ENCODE data around the gene CHKA.

Gene CHKA

DNA sequence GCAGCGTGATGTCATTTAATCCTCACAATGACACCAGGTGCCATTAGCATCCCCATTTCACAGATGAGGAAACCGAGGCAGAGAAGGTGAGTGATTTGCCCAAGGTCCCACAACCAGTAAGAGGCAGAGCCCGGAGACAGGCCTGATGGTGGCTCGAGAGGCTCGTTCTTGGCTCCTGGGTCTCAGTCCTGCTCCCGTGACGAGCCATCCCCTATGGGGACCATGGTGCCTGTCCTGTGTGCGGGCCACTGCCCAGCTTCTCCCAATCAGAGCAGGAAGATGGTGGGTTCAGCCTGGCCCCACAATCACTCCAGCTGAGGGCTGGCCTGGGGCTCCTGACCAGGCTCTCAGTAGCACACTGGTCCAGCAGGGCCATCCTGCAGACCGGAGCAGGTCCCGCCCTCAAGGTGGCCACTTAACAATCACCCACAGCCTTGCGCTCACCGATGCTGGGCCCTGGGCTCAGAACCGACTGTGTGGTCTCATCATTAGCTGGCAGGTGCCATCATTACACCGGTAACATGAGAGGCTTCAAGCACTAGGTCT is 107.5 kb downstream of the CHKA start:
- DNase-seq (ENCODE audit: low read depth in 2 of 2), result no peak

GRCh38 chr11:68012843-68013610 is 108.2 kb downstream of the CHKA start:
- no peak for DNase-seq (ENCODE audit: low read depth in 2 of 2)

DNA sequence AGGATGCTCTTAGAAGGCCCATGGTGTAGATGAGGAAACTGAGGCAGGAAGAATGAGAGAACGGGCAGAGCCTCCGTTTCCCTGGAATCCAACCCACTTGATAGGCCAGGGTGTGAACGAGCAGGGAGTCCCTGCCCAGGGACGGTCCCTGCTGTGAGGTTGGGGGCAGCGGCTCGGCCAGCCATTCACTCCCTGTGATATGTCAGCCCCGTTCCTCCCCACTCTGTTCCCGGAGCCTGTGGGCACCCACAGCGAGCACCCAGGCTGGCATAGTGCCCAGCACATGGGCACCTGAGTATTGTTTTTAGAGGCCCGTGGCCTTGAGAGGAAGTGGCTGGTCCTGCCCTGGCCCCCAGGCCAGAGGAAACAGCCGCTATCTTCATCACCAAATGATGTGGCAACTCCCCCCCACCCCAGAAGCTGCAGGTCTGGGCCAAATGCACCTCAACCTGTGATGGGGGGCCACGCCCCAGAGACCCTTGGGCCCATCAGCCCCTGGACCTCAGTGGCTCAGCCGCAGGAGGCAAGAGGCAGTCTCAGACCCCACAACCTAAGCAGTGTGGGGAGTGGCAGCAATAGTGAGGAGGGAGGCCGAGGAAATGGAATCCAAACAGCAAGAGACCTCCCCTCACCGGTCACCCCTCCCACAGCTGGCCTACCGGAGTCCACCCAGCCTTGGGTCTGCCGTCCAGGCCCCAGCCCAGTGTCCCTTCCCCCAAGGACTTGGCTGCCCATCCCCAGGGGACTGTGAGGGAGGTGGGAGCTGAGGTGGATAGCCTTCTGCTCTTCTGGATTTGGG is 108.9 kb downstream of the CHKA start:
- DNase-seq (ENCODE audit: low read depth in 2 of 2), result no peak

- no peak for DNase-seq (ENCODE audit: low read depth in 2 of 2)
Measured at GRCh38 chr11:68011051-68011943, 109.9 kb downstream of the CHKA start.

- DNase-seq (ENCODE audit: low read depth in 2 of 2), result no peak
Measured at GRCh38 chr11:68010090-68011041, 110.8 kb downstream of the CHKA start, which contains the start of gene ALDH3B1. Gene ALDH3B1 (plus strand): TSS chr11:68010327. CDS start chr11:68015298, 4,971 bp downstream.

DNA sequence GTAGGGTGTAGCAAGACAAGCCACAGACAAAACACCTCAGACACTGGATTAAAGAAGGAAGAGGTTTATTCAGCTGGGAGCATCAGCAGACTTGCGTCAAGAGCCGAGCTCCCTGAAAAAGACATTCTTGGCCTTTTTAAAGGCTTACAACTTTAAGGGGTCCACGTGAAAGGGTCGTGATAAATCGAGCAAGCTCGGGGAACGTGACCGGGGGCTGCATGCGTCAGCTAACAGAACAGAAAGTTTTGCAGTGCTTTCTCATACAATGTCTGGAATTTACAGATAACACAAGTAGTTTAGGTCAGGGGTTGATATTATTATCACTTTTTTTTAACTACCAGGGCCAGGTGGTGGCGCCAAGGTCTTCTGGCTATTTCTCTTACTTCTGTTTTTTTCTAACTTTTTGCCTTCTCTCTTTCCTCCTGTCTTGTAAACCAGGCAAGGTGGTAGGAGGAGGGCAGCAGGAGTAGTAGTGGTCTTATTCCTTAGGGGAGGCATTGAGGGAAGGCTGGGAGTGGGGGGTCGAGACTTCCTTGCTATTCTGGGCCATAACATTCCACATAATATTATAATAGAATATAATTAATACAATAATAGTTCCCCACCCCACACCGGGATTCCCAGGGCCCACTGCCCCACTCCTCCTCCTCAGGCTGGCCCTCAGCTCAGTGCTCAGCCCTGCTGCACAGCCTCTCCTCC is 111.6 kb downstream of the CHKA start:
- DNase-seq (ENCODE audit: low read depth in 2 of 2), result no peak

DNA sequence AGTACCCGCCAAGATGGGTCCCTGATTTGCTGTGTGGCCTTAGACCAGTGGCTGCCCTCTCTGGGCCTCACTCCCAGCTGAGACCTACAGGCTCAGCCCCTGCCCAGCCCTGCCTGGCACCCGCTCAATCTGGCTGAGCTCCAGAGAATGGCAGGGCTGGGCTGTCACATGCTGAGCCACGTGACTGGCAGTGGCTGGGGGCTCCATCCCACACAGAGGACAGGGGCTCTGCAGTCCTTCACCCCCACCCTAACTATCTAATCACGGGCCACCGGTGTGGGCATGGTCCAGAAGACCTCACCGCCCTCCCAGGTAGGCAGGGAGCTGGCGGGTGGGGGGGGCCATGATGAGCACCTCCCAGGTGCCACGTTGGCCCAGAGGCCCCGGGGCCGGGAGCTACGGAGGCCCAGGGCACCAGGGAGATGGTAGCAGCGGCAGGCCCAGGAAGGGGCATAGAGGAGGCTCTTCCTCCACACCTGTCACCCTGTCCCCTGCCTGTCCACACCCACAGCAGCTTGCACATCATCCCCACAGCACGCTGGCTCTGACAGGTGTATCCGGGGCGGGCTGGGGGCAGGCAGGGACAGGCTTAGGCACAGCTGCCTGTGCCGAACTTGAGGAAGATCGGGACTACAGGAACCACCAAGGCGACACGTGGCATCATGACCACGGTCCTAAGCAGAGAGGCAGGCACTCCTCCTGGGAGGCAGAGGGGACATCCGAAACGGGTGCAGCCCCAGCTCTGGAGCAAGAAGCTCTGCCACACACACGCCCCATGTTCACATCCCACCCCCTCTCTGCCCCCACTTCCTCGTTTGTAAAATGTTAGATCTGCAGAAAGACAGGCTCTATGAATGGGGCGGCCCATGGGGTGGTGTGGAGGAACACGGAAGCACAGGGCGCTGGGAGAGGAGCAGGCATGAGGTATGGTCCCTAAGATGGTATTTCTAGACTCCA is 112.5 kb downstream of the CHKA start:
- no peak for DNase-seq (ENCODE audit: low read depth in 2 of 2)

DNA sequence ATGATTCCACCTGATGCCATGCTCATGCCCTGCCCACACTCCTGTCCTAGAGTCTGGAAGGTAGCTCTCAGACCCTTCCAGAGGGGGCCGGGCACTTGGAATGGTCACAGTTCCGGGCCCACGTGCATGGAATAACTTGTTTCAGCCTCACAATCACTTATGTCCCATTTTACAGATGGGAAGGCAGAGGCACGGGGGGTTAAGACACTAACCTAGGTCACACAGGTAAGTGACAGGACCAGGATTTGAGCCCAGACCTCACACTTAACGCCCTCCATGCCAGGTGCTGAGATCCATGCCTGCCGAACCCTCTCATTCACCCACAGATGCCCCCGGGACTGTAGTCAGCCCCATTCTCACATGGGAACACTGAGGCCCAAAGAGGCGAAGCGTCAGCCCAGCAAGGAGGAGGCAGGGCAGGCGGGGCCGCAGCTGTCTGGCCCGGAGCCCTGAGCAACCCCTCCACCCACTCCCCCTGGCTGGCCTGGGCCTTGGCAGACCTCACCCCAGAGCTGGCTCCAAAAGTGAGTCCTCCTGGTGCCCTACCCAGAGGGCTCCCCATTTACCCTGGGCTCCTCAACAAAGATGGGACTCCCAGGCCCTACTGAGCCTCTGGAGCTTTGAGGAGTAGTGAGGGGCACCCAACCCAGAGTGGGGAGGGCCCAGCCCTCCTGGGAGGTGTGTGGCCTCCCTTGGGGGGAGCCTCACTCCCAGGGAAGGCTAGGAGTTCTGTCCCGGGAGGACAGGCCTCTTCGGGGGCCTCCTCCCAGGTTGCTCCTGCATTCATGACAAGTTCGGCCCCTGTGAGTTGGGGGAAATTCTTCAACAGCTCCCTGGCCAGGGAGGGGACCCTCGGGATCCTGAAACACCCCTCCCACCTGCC is 113.4 kb downstream of the CHKA start:
- no peak for DNase-seq (ENCODE audit: low read depth in 2 of 2)

DNA sequence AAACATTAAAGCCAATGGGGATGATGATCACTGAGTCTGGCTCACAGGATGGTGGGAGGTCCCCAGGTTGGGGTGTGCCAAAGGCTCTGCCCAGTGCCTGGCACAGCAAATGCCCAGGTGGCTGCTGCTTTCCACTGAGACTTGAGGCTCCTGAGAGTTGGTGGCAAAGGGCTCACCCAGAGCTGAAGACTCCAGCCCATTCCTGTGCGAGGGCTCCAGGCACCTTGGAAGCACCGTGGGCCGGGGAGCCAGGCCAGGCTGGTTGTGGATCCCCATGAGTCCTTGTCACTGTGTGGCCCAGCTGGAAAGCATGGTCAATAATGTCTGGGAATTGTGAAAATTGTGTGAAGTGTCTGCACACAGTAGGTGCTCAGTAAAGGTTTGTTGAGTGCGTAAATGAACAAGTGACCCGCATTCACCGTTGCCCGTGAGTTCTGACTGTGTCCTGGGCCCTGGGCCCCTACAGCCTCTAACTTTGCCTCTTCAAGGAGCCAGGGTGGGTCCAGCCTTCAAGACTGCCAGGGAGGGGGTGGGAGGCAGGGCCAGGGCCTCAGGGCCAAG is 114.5 kb downstream of the CHKA start:
- DNase-seq (ENCODE audit: low read depth in 2 of 2), result no peak

DNA sequence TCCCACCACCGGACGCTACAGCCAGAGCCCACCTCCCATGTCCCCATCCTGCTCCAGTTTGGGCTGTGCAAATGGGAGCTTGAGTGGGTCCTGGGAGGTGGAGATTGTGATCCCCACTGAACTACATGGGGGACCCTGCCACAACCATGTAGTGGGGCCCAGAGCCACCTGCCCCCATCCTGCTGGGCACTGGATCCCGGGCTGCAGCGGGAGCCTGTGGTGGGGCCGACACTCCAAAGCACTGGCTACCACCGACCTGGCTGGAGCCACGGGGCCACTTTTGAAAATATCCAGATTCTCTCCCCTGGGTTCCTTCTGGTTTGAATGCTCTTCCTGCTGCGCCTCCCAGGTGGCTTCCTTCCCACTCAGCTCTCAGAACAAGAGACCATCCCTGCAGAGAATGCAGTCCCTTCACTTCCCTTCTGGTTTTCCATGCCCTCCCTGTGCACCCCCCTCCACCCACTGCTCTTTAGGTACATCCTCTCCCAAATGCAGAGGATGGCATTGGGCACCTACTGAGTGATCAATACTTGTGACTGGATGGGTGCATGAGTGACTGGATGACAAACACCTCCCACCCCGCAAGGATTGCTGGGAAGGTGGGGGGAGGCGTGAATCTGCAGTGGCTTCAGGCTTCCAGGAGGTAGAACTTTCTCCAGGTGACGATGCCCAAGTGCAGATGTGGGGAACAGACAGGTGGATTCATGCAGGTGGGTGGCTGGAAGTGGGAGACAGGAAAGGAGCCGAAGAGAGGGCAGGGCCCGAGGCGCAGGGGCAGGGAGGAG is 116.4 kb downstream of the CHKA start:
- no peak for DNase-seq (ENCODE audit: low read depth in 2 of 2)

DNA sequence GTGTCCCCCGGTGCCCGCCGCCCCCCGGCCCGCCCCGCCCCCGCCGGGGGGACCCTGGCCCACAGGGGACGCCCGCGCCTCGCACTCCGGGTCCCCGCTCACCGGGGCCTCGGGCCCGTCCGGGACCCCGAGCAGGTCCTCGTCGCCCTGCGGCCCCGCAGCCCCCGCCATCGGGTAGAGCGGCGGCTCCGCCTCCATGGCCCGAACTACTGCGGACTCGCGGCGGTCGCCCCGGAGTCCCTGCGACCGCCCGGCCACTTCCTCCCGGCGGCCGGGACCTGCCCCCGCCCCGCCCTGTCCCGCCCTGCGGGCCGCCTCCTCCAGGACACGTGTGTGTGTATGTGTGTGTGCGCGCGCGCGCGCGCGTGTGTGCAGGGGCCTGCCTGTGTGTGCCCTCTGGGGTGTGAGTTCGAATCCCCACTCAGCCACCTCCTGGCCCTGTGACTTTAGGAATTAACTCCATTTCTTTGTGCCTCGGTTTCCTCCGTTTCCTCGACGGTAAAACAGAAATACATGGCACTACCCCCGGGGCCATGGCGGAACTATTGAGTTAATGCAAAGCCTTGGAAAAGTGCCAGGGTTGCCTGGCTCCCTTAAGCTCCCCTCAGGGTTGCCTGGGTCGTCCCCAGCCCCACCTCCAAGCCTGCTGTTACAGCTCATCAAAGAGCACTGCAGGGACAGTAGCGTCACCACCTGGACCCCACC is 117.2 kb downstream of the CHKA start, which contains the start of gene UNC93B1:
Gene UNC93B1, minus strand, starts transcription at position 252 of the 705 bp plus-strand sequence. Its CDS starts 54 bp downstream, at position 198.
- peak; percentile 41 to 63 for DNase-seq (ENCODE audit: low read depth in 2 of 2)

DNA sequence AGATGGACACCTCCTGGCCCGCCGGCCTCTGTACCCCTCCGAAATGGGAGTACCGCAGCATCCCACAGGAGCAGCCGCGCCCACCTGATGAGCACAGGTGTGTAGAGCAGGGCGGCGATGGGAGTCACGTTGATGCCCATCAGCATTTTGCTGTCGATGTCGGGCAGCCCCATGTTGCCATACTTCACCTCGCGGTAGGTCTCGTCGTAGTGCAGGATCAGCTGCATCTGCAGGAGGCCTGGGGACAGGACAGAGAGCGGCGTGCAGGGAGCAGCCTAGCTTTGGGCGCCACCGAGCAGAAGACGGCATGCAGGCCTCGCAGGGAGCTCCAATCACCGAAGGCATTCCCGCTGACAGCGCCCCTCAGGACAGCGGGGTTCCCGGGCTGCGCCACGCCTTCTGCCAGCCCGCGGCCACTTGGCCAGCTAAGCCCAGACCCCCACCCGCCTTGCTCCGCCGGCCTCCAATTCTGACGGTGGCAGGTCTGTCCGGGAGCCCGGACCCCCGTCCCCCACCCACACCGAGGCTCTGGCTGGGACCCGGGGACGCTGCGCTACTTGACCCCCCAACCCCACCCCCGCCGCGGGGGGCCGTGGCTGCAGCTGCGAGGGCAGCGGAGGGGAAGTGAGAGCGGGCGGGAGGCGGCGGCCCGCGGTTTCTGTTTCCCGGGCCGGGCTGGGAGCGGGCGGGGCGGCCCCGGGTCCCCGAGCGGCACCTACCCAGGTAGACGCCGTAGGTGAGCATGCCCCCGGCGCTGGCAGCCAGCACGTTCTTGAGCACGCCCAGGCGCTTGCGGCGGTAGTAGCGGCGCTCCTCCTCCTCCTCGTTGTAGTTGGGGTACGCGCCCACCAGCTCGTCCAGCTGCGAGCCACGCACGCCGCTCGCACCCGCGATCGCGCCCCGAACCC is 118.0 kb downstream of the CHKA start:
- DNase-seq (ENCODE audit: low read depth in 2 of 2), result peak; percentile 27 to 31

All from stimulated activated CD8-positive, alpha-beta memory T cell treated with anti-CD3 and anti-CD28 coated beads, Interleukin-15, amount 100 ng/mL, for 4 hours (primary cell).